Measurements from ENCODE around the gene MREG. TPM values are rescaled to one million over a fixed set of nuclear protein-coding genes. Genes with fewer than 3 reads are reported as not detected.

MREG gene
- total and polyA plus RNA-seq, 2 experiments from 2014 or later: 19.4 to 25.3 TPM

- Histone ChIP-seq H3K4me3 (no peak overlapping the region), H3K36me3 (ENCODE audit: insufficient read depth) (no peaks in the 10 kb centered on the region), H3K27me3 (ENCODE audit: insufficient read depth) (no peaks in the 10 kb centered on the region), H4K20me1 (replicated peaks; ENCODE audit: insufficient read depth) (peaks cover 11% of the 10 kb centered on the region), H3K4me2 (no peak overlapping the region), H2AFZ (no peak overlapping the region), H3K4me1 (ENCODE audit: insufficient read depth) (peaks cover 37% of the 10 kb centered on the region), H3K27ac (ENCODE audit: low read depth) (no peak overlapping the region), H3K9me2 (ENCODE audit: insufficient read depth) (no peaks in the 10 kb centered on the region), H3F3A (replicated peaks; ENCODE audit: low read depth) (no peaks in the 10 kb centered on the region; the same call in 1 of the 2 replicates), H3K79me2 (replicated peaks; ENCODE audit: insufficient read depth) (peaks cover 77% of the 10 kb centered on the region)
- DNase-seq (ENCODE audit: low spot score) (no peak), ATAC-seq (no peak)
- Mint-ChIP-seq H3K27me3 (ENCODE audit: insufficient read depth, low read depth, poor library complexity) (peaks cover 6% of the 10 kb centered on the region), H3K9me3 (peaks cover 3% of the 10 kb centered on the region; the same call in 1 of the 3 replicates), H3K4me3 (no peak overlapping the region), H3K27ac (no peak overlapping the region), H3K36me3 (ENCODE audit: low read depth) (peaks cover 41% of the 10 kb centered on the region), H3K4me1 (peaks cover 25% of the 10 kb centered on the region)
- TF ChIP-seq JUNB (IDR thresholded peaks at IDR 0.05; ENCODE audit: unreplicated experiment) (no peak), STAT1 (IDR thresholded peaks at IDR 0.05; ENCODE audit: unreplicated experiment) (no peak), ZNF331 (CRISPR knock-in tag; IDR thresholded peaks at IDR 0.05; ENCODE audit: low read depth) (no peak), NANOG (IDR thresholded peaks at IDR 0.05; ENCODE audit: borderline replicate concordance) (no peak), CTCF (conservative IDR thresholded peaks at IDR 0.05; ENCODE audit: low read depth in 2 of 2) (no peak), POLR2AphosphoS5 (IDR thresholded peaks at IDR 0.05; ENCODE audit: low read depth) (no peak), CREB1 (CRISPR knock-in tag; IDR thresholded peaks at IDR 0.05; ENCODE audit: low read depth) (no peak), REST (IDR thresholded peaks at IDR 0.05; ENCODE audit: unreplicated experiment) (no peak), EZH2phosphoT487 (IDR thresholded peaks at IDR 0.05; ENCODE audit: unreplicated experiment) (no peak), ZNF114 (CRISPR knock-in tag; IDR thresholded peaks at IDR 0.05) (no peak), EZH2 (IDR thresholded peaks at IDR 0.05; ENCODE audit: low read depth, unreplicated experiment) (no peak)
- TF ChIP-seq, protein P1, sequence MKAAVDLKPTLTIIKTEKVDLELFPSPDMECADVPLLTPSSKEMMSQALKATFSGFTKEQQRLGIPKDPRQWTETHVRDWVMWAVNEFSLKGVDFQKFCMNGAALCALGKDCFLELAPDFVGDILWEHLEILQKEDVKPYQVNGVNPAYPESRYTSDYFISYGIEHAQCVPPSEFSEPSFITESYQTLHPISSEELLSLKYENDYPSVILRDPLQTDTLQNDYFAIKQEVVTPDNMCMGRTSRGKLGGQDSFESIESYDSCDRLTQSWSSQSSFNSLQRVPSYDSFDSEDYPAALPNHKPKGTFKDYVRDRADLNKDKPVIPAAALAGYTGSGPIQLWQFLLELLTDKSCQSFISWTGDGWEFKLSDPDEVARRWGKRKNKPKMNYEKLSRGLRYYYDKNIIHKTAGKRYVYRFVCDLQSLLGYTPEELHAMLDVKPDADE (IDR thresholded peaks at IDR 0.05): no peak
- TF ChIP-seq, protein P2, sequence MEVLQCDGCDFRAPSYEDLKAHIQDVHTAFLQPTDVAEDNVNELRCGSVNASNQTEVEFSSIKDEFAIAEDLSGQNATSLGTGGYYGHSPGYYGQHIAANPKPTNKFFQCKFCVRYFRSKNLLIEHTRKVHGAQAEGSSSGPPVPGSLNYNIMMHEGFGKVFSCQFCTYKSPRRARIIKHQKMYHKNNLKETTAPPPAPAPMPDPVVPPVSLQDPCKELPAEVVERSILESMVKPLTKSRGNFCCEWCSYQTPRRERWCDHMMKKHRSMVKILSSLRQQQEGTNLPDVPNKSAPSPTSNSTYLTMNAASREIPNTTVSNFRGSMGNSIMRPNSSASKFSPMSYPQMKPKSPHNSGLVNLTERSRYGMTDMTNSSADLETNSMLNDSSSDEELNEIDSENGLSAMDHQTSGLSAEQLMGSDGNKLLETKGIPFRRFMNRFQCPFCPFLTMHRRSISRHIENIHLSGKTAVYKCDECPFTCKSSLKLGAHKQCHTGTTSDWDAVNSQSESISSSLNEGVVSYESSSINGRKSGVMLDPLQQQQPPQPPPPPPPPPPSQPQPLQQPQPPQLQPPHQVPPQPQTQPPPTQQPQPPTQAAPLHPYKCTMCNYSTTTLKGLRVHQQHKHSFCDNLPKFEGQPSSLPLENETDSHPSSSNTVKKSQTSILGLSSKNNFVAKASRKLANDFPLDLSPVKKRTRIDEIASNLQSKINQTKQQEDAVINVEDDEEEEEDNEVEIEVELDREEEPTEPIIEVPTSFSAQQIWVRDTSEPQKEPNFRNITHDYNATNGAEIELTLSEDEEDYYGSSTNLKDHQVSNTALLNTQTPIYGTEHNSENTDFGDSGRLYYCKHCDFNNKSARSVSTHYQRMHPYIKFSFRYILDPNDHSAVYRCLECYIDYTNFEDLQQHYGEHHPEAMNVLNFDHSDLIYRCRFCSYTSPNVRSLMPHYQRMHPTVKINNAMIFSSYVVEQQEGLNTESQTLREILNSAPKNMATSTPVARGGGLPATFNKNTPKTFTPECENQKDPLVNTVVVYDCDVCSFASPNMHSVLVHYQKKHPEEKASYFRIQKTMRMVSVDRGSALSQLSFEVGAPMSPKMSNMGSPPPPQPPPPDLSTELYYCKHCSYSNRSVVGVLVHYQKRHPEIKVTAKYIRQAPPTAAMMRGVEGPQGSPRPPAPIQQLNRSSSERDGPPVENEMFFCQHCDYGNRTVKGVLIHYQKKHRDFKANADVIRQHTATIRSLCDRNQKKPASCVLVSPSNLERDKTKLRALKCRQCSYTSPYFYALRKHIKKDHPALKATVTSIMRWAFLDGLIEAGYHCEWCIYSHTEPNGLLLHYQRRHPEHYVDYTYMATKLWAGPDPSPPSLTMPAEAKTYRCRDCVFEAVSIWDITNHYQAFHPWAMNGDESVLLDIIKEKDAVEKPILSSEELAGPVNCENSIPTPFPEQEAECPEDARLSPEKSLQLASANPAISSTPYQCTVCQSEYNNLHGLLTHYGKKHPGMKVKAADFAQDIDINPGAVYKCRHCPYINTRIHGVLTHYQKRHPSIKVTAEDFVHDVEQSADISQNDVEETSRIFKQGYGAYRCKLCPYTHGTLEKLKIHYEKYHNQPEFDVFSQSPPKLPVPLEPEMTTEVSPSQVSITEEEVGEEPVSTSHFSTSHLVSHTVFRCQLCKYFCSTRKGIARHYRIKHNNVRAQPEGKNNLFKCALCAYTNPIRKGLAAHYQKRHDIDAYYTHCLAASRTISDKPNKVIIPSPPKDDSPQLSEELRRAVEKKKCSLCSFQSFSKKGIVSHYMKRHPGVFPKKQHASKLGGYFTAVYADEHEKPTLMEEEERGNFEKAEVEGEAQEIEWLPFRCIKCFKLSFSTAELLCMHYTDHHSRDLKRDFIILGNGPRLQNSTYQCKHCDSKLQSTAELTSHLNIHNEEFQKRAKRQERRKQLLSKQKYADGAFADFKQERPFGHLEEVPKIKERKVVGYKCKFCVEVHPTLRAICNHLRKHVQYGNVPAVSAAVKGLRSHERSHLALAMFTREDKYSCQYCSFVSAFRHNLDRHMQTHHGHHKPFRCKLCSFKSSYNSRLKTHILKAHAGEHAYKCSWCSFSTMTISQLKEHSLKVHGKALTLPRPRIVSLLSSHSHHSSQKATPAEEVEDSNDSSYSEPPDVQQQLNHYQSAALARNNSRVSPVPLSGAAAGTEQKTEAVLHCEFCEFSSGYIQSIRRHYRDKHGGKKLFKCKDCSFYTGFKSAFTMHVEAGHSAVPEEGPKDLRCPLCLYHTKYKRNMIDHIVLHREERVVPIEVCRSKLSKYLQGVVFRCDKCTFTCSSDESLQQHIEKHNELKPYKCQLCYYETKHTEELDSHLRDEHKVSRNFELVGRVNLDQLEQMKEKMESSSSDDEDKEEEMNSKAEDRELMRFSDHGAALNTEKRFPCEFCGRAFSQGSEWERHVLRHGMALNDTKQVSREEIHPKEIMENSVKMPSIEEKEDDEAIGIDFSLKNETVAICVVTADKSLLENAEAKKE (CRISPR knock-in tag; IDR thresholded peaks at IDR 0.05): no peak
Measured at GRCh38 chr2:215997219-215997618, 16.1 kb downstream of the MREG start.

Data from GM23338 (cell line).